ENCODE data around the gene CRYBB1.

CRYBB1 gene

GRCh38 chr22:26617271-26618199 is at the start of gene CRYBB1:
Gene CRYBB1, minus strand, starts transcription at chr22:26618027. Its CDS starts 1,708 bp downstream, at chr22:26616319.
- DNase-seq, result no peak

- DNase-seq, result no peak
These were observed 49.3 kb upstream of the CRYBB1 start for GRCh38 chr22:26667140-26667539.

- DNase-seq, result no peak
These were observed 48.0 kb upstream of the CRYBB1 start for GRCh38 chr22:26665813-26666231.

- DNase-seq, result no peak
These were observed 45.6 kb upstream of the CRYBB1 start for GRCh38 chr22:26663374-26663923.

- DNase-seq, result no peak
These were observed 44.3 kb upstream of the CRYBB1 start for GRCh38 chr22:26662160-26662559.

- no peak for DNase-seq
These were observed 43.2 kb upstream of the CRYBB1 start for GRCh38 chr22:26660961-26661578.

- DNase-seq, result no peak
These were observed 42.5 kb upstream of the CRYBB1 start for GRCh38 chr22:26660356-26660755.

- DNase-seq, result peak; percentile 13 to 33 (median 25)
These were observed 41.0 kb upstream of the CRYBB1 start for GRCh38 chr22:26658671-26659478.

- DNase-seq, result peak in 1 of 6 experiments; percentile 14
These were observed 40.3 kb upstream of the CRYBB1 start for GRCh38 chr22:26658161-26658560.

GRCh38 chr22:26656891-26657851 is 39.3 kb upstream of the CRYBB1 start, which contains the start of gene MIAT:
Gene MIAT, plus strand, starts transcription at chr22:26657588.
- peak; percentile 25 to 47 (median 38) for DNase-seq

GRCh38 chr22:26651815-26652214 is 34.0 kb upstream of the CRYBB1 start:
- DNase-seq, result no peak

- DNase-seq, result no peak
These were observed 33.0 kb upstream of the CRYBB1 start for GRCh38 chr22:26650722-26651421.

- no peak for DNase-seq
These were observed 30.9 kb upstream of the CRYBB1 start for GRCh38 chr22:26648528-26649388.

- DNase-seq, result peak in 3 of 6 experiments; percentile 4 to 31 (median 10)
These were observed 30.2 kb upstream of the CRYBB1 start for GRCh38 chr22:26648011-26648497.

GRCh38 chr22:26646158-26646557 is 28.3 kb upstream of the CRYBB1 start:
- no peak for DNase-seq

- no peak for DNase-seq
These were observed 25.7 kb upstream of the CRYBB1 start for GRCh38 chr22:26643418-26644100.

GRCh38 chr22:26642465-26643417 is 24.9 kb upstream of the CRYBB1 start:
- peak; percentile 6 to 21 (median 15) for DNase-seq

GRCh38 chr22:26636296-26636695 is 18.5 kb upstream of the CRYBB1 start:
- no peak for DNase-seq
